ENCODE results near the gene NRIP2.

GRCh38 chr12:2853626-2854025, 18.8 kb upstream of the NRIP2 start:
- peak; percentile 84 to 91 for TF ChIP-seq CTCF (conservative IDR thresholded peaks at IDR 0.05 in 1 of 2, IDR thresholded peaks at IDR 0.05 in 1 of 2; ENCODE audit: extremely low read depth in 1 of 2, insufficient read depth in 1 of 2, low read depth in 1 of 2, low read length in 2 of 2)
- TF ChIP-seq EZH2 (IDR thresholded peaks at IDR 0.05; ENCODE audit: borderline replicate concordance, low read length), result no peak

Data from mammary epithelial cell (primary cell).